ENCODE data around the gene YEATS4.
A peak's percentile ranks its signal among the peaks of the same experiment; 100 is the strongest.

Gene YEATS4

DNA sequence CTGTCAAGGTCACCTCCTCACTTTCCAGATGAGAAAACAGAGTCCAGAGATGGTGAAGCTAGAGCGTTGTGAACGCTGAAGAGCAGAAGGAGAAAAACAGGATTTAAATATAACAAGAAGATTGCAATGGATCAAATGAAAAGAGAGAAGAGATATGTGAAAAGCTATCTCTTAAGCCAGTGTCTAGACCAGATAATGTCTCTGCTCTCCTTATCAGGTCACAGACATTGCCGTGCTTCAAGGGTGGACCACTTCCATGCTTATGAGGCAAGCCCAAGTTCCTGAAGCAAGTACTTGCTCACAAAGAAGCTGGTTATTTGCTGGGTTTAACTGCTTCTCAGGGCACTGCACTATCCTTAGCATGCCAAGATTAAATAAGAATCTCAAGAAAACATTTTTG is 79.0 kb downstream of the YEATS4 start:
- no peak for DNase-seq

DNA sequence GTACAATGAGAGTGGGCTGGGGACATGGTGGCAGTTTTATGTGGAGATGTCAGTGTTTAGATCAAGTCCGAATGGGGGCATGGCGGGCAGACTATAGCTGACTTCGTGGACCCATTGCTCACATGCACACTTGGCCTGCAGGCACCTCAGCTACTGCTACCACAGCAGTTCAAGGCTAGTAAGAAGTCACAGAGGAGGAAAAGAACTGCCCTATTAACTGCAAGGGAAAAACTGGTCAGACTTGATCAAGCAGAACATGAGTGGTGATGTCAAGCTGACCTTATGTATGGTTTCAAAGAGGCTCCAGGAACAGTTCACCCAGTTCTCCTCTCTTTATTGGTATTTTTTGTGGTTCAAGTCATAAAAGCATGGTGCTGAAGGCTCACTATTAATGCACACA is 80.5 kb downstream of the YEATS4 start:
- DNase-seq: peak; percentile 67

Measured in islet precursor cell (in vitro differentiated cells).